ENCODE data around the gene UBE2E1. TPM values are rescaled to one million over a fixed set of nuclear protein-coding genes. Genes with fewer than 3 reads are reported as not detected.

Gene UBE2E1
- total and polyA plus RNA-seq, 2 donors (not counting 1 experiment from before 2014, with no cell fraction given) = 46.7 to 63.7 TPM

DNA sequence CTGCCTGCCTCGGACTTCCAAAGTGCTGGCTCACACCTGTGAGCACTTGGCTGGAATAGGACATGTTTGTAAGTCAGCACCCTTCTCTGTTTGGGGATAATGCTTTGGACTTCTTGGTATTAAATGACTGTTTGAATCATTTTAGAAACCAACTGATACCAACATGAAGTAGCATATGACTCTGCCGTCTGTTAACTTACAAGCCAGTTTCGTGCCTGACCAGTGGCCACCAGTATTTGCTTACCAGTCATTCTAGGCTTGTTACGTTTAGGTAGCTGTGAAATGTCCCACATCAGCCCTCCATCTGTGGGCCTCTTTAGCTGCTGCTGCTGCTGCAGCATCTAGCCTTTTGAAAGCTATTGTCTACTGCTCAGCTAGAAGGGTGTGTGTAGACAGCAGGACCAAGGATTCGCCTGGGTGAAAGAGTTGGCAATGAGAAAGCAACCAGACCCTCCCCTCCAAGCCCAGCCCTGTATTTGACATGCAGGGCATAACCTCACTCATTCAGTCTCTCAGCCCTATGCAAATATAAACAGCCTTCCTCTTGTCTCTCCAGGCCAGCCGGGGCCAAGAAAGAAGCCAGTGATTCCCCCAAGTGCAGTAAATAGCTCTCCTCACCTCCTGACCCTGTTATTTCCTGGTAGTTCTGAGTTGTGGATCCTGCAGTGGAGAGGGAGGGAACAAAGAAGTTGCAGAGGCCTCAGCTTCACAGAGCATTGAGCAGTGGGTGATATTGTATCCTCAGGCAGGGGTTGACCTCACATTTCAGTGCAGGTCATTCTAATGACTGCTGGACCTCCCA is 60.0 kb downstream of the UBE2E1 start:
- no peaks in the 10 kb centered on the region for H3K9me3 ChIP-seq (ENCODE audit: control extremely low read depth in 1 of 3, control insufficient read depth in 2 of 3, insufficient read depth in 1 of 3, low read length in 2 of 3)
- Mint-ChIP-seq H3K27me3 (no peaks in the 10 kb centered on the region), H3K4me1 (peaks cover 43% of the 10 kb centered on the region), H3K27ac (no peak overlapping the region), H3K4me3 (no peak overlapping the region), H3K9me3 (ENCODE audit: insufficient read depth) (no peaks in the 10 kb centered on the region)
- ChIA-PET POLR2A (interaction anchor here (1.0 kb wide), 1 partner anchor 8 kb away, joined by 3 read pairs; no protein-coding TSS in a partner anchor), CTCF (interaction anchor here (1.0 to 2.5 kb wide), 6 partner anchors 8 to 35 kb away, joined by 3 to 11 read pairs (median 4); no protein-coding TSS in a partner anchor)
- 82% methylated on average over 4 of the region's 6 CpGs for WGBS (ENCODE audit: insufficient coverage)
- H3K4me2 ChIP-seq (replicated peaks; ENCODE audit: low read depth, low read length, poor library complexity, severe bottlenecking) = no peak overlapping the region
- no peak overlapping the region for H3K4me3 ChIP-seq (ENCODE audit: control extremely low read depth in 1 of 5, extremely low read depth in 1 of 5, insufficient read depth in 1 of 5, low read depth in 2 of 5, low read length in 4 of 5)
- peaks cover 59% of the 10 kb centered on the region for H4K20me1 ChIP-seq (ENCODE audit: control insufficient read depth, insufficient read depth, low read length, poor library complexity, severe bottlenecking)
- peaks cover 94% of the 10 kb centered on the region for H3K79me2 ChIP-seq (ENCODE audit: control insufficient read depth, insufficient read depth, low read length)
- no peaks in the 10 kb centered on the region for H3K27me3 ChIP-seq (replicated peaks in 1 of 4; ENCODE audit: control extremely low read depth in 1 of 4, control insufficient read depth in 3 of 4, insufficient read depth in 4 of 4, low read length in 3 of 4)
- TF ChIP-seq EZH2 (IDR thresholded peaks at IDR 0.05; ENCODE audit: borderline replicate concordance, insufficient read depth, low read depth, low read length, poor library complexity, severe bottlenecking) (no peak), CTCF (IDR thresholded peaks at IDR 0.05) (no peak)
- H2AFZ ChIP-seq (ENCODE audit: insufficient read depth, low read depth, low read length, poor library complexity, severe bottlenecking) = no peak overlapping the region
- peaks cover 7 to 10% of the 10 kb centered on the region in 2 donors for H3K4me1 ChIP-seq (ENCODE audit: control insufficient read depth in 2 of 2, insufficient read depth in 2 of 2, low read length in 2 of 2)
- peak; percentile 17 for ATAC-seq (ENCODE audit: low read depth)
- no peak overlapping the region for H3K27ac ChIP-seq (ENCODE audit: low read length in 2 of 2)
- no peak overlapping the region for H3K9ac ChIP-seq (ENCODE audit: low read length)
- H3K36me3 ChIP-seq (replicated peaks in 1 of 2; ENCODE audit: control extremely low read depth in 1 of 2, control insufficient read depth in 1 of 2, extremely low read depth in 1 of 2, insufficient read depth in 2 of 2, low read length in 1 of 2) = peaks cover 1 to 7% of the 10 kb centered on the region in 2 experiments
- no peak for DNase-seq
- intact Hi-C loops (cut with micrococcal nuclease) = no loop called here

DNA sequence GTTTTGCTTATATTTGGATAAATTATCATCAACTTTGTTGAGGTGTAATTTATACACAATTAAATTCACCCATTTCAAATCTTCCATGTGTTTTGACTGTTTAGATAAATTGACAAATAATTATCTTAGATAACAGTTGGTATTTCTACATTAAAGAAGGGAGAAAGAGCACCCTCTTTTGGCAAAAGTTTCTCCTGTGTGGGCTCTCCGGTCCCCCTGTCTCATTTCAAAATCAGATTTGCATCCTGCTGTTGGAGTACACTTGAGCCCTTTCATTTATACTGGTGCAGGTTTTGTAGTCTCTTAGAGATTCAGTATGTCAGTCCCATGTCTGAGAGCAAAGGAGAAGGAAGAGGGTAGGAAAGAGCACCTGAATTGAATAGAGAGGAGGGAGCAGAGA is 61.6 kb downstream of the UBE2E1 start:
- no peak for TF ChIP-seq EZH2 (IDR thresholded peaks at IDR 0.05; ENCODE audit: borderline replicate concordance, insufficient read depth, low read depth, low read length, poor library complexity, severe bottlenecking)
- TF ChIP-seq CTCF (IDR thresholded peaks at IDR 0.05) = no peak
- H3K4me3 Mint-ChIP-seq = no peak overlapping the region
- Histone ChIP-seq H3K4me3 (ENCODE audit: control extremely low read depth in 1 of 5, extremely low read depth in 1 of 5, insufficient read depth in 1 of 5, low read depth in 2 of 5, low read length in 4 of 5) (no peak overlapping the region), H3K4me1 (ENCODE audit: control insufficient read depth in 2 of 2, insufficient read depth in 2 of 2, low read length in 2 of 2) (peaks cover 7 to 10% of the 10 kb centered on the region in 2 donors), H3K4me2 (replicated peaks; ENCODE audit: low read depth, low read length, poor library complexity, severe bottlenecking) (no peak overlapping the region), H3K36me3 (replicated peaks in 1 of 2; ENCODE audit: control extremely low read depth in 1 of 2, control insufficient read depth in 1 of 2, extremely low read depth in 1 of 2, insufficient read depth in 2 of 2, low read length in 1 of 2) (no peaks in the 10 kb centered on the region), H3K27ac (ENCODE audit: low read length in 2 of 2) (no peak overlapping the region), H3K9me3 (ENCODE audit: control extremely low read depth in 1 of 3, control insufficient read depth in 2 of 3, insufficient read depth in 1 of 3, low read length in 2 of 3) (no peaks in the 10 kb centered on the region), H3K79me2 (ENCODE audit: control insufficient read depth, insufficient read depth, low read length) (peaks cover 81% of the 10 kb centered on the region), H4K20me1 (ENCODE audit: control insufficient read depth, insufficient read depth, low read length, poor library complexity, severe bottlenecking) (peaks cover 51% of the 10 kb centered on the region), H3K27me3 (replicated peaks in 1 of 4; ENCODE audit: control extremely low read depth in 1 of 4, control insufficient read depth in 3 of 4, insufficient read depth in 4 of 4, low read length in 3 of 4) (no peaks in the 10 kb centered on the region), H3K9ac (ENCODE audit: low read length) (no peak overlapping the region), H2AFZ (ENCODE audit: insufficient read depth, low read depth, low read length, poor library complexity, severe bottlenecking) (no peak overlapping the region)
- 50% methylated on average over 1 of the region's 1 CpG for WGBS (ENCODE audit: insufficient coverage)
- ATAC-seq (ENCODE audit: low read depth) (no peak), DNase-seq (no peak)
- no peak overlapping the region for H3K27ac Mint-ChIP-seq
- ChIA-PET POLR2A (no interaction called here), CTCF (interaction anchor here (2.5 kb wide), 1 partner anchor 33 kb away, joined by 11 read pairs; no protein-coding TSS in a partner anchor)
- H3K27me3 Mint-ChIP-seq = no peaks in the 10 kb centered on the region
- no peaks in the 10 kb centered on the region for H3K9me3 Mint-ChIP-seq (ENCODE audit: insufficient read depth)
- peaks cover 34% of the 10 kb centered on the region for H3K4me1 Mint-ChIP-seq
- intact Hi-C loops (cut with micrococcal nuclease) = no loop called here

Data from B cell (primary cell).